IMR-90 (cell line): ENCODE results near the gene CCDC180. TPM values are rescaled to one million over a fixed set of nuclear protein-coding genes. Genes with fewer than 3 reads are reported as not detected.

Source experiments
- ATAC-seq: fragments of 200-7000 bp; cut with Tn5 transposase; 2 replicates; pipeline ENCODE4 v1.9.1; 2020; ENCODE audit warnings: low read depth, mild to moderate bottlenecking, moderate library complexity
- Bru-seq: library from RNA; stranded (reverse); fragments of 400-500 nt; gene quantifications from one replicate; lab custom pipeline; 2021; lab: Mats Ljungman, UMichigan
- BruChase-seq, 2 experiments: library from RNA; stranded (reverse); fragments of 400-500 nt; gene quantifications; one replicate each; lab custom pipeline; 2021; lab: Mats Ljungman, UMichigan
- BruUV-seq: library from RNA; stranded (reverse); fragments of 400-500 nt; replicated peaks from 2 replicates; lab custom pipeline; 2021; lab: Mats Ljungman, UMichigan
- CTCF ChIA-PET: fragments of 300-600 bp; formaldehyde crosslinking; extraction: SDS; loops from one replicate; lab custom pipeline; 2021; ENCODE audit warnings: antibody characterized with exemption; lab: Yijun Ruan, JAX
- POLR2A ChIA-PET: fragments of 300-600 bp; sonication (Branson Sonifier 250); formaldehyde crosslinking; loops from one replicate; lab custom pipeline; 2022; ENCODE audit warnings: antibody characterized with exemption; ENCODE audit not compliant: unreplicated experiment; lab: Charles Lee
- DNase-seq: peaks from one replicate; pipeline ENCODE4 v3.0.0; 2013
- H2AFZ ChIP-seq: replicated peaks from 2 replicates; pipeline ENCODE3; 2013; ENCODE audit warnings: low read length, mild to moderate bottlenecking; ENCODE audit not compliant: poor library complexity
- H2AK5ac ChIP-seq: 2 replicates; pipeline ENCODE4 v1.6.1; 2013; ENCODE audit warnings: low read depth, low read length, inconsistent platforms
- H2AK9ac ChIP-seq: replicated peaks from 2 replicates; pipeline ENCODE3; 2013; ENCODE audit warnings: mild to moderate bottlenecking, low read depth, low read length, moderate library complexity; ENCODE audit not compliant: poor library complexity
- H2BK120ac ChIP-seq: 2 replicates; pipeline ENCODE4 v1.6.1; 2013; ENCODE audit warnings: low read depth, low read length, inconsistent platforms
- H2BK15ac ChIP-seq: 3 replicates; pipeline ENCODE4 v1.6.1; 2013; ENCODE audit warnings: low read depth, low read length, inconsistent platforms
- H2BK20ac ChIP-seq: 2 replicates; pipeline ENCODE4 v1.6.1; 2013; ENCODE audit warnings: low read depth, mild to moderate bottlenecking, inconsistent platforms, low read length, moderate library complexity
- H2BK5ac ChIP-seq: 2 replicates; pipeline ENCODE4 v1.6.1; 2013; ENCODE audit warnings: mild to moderate bottlenecking, low read depth, low read length, inconsistent platforms; ENCODE audit not compliant: poor library complexity, severe bottlenecking
- H3K14ac ChIP-seq: replicated peaks from 2 replicates; pipeline ENCODE4 v1.6.1; 2013; ENCODE audit warnings: low read depth, low read length, inconsistent platforms
- H3K18ac ChIP-seq: 2 replicates; pipeline ENCODE4 v1.6.1; 2013; ENCODE audit warnings: low read depth, low read length, control low read depth
- H3K23ac ChIP-seq: 2 replicates; pipeline ENCODE4 v1.6.1; 2013; ENCODE audit warnings: low read depth, low read length, inconsistent platforms
- H3K27ac ChIP-seq: 2 replicates; pipeline ENCODE4 v1.5.1; 2013; ENCODE audit warnings: mild to moderate bottlenecking, control low read depth, low read length; ENCODE audit not compliant: insufficient read depth
- H3K27me3 ChIP-seq: 2 replicates; pipeline ENCODE4 v1.6.1; 2013; ENCODE audit warnings: low read length; ENCODE audit not compliant: control insufficient read depth, insufficient read depth
- H3K36me3 ChIP-seq: 2 replicates; pipeline ENCODE4 v1.6.1; 2013; ENCODE audit warnings: low read length, mixed read lengths; ENCODE audit not compliant: control insufficient read depth, insufficient read depth
- H3K4ac ChIP-seq: 2 replicates; pipeline ENCODE4 v1.6.1; 2013; ENCODE audit warnings: low read depth, low read length, inconsistent platforms
- H3K4me1 ChIP-seq: 2 replicates; pipeline ENCODE4 v1.6.1; 2013; ENCODE audit warnings: low read length, mixed read lengths; ENCODE audit not compliant: control insufficient read depth, insufficient read depth
- H3K4me2 ChIP-seq: 2 replicates; pipeline ENCODE4 v1.6.1; 2013; ENCODE audit warnings: low read depth, mild to moderate bottlenecking, control low read depth, low read length, moderate library complexity
- H3K4me3 ChIP-seq: 2 replicates; pipeline ENCODE4 v1.5.1; 2013; ENCODE audit warnings: low read depth, mild to moderate bottlenecking, control low read depth, low read length, moderate library complexity; ENCODE audit not compliant: insufficient read depth
- H3K56ac ChIP-seq: 2 replicates; pipeline ENCODE4 v1.6.1; 2013; ENCODE audit warnings: low read length, inconsistent platforms; ENCODE audit not compliant: insufficient read depth; ENCODE audit errors: extremely low read depth
- H3K79me1 ChIP-seq, 2 experiments: 2 replicates each; pipeline ENCODE4 v1.6.1; 2013; ENCODE audit warnings: low read length in 2 of 2, inconsistent platforms in 1 of 2, low read depth in 1 of 2
- H3K9ac ChIP-seq: 2 replicates; pipeline ENCODE4 v1.6.1; 2013; ENCODE audit warnings: low read depth, low read length, control low read depth
- H3K9me1 ChIP-seq: 2 replicates; pipeline ENCODE4 v1.6.1; 2013; ENCODE audit warnings: low read length, inconsistent platforms; ENCODE audit not compliant: insufficient read depth
- H3K9me3 ChIP-seq: 2 replicates; pipeline ENCODE4 v1.6.1; 2013; ENCODE audit warnings: low read length; ENCODE audit not compliant: control insufficient read depth, insufficient read depth
- H4K20me1 ChIP-seq: 2 replicates; pipeline ENCODE4 v1.6.1; 2013; ENCODE audit warnings: low read length, inconsistent platforms; ENCODE audit not compliant: insufficient read depth
- H4K5ac ChIP-seq: 2 replicates; pipeline ENCODE4 v1.6.1; 2013; ENCODE audit warnings: mild to moderate bottlenecking, low read depth, low read length, control low read depth
- H4K8ac ChIP-seq, 2 experiments: 2 replicates each; pipeline ENCODE4 v1.6.1; 2013; ENCODE audit warnings: low read depth in 2 of 2, low read length in 2 of 2, control low read depth in 1 of 2, inconsistent platforms in 1 of 2
- H4K91ac ChIP-seq: 2 replicates; pipeline ENCODE4 v1.6.1; 2013; ENCODE audit warnings: low read depth, low read length, inconsistent platforms; ENCODE audit not compliant: insufficient read depth
- BHLHE40 ChIP-seq: fragments of 150-350 bp; IDR thresholded peaks from 2 replicates; pipeline ENCODE4 v1.6.1; 2016; ENCODE audit warnings: mild to moderate bottlenecking, low read depth, low read length
- CEBPB ChIP-seq: IDR thresholded peaks from 2 replicates; pipeline ENCODE4 v1.6.1; 2012; ENCODE audit warnings: low read depth, low read length, improper control_type of control experiment
- CHD1 ChIP-seq: IDR thresholded peaks from 2 replicates; pipeline ENCODE4 v1.6.1; 2012; ENCODE audit warnings: low read depth, low read length, improper control_type of control experiment
- CTCF ChIP-seq: conservative IDR thresholded peaks from 2 replicates; pipeline ENCODE4 v1.5.1; 2012; ENCODE audit warnings: mild to moderate bottlenecking, low read depth, low read length, improper control_type of control experiment
- ELK1 ChIP-seq: fragments of 150-350 bp; IDR thresholded peaks from 2 replicates; pipeline ENCODE4 v1.6.1; 2016; ENCODE audit warnings: low read depth, mild to moderate bottlenecking, low read length, moderate library complexity, borderline replicate concordance
- MAFK ChIP-seq: IDR thresholded peaks from 2 replicates; pipeline ENCODE4 v1.6.1; 2012; ENCODE audit warnings: low read depth, low read length, improper control_type of control experiment
- MAZ ChIP-seq: IDR thresholded peaks from 2 replicates; pipeline ENCODE4 v1.6.1; 2012; ENCODE audit warnings: low read depth, mild to moderate bottlenecking, low read length, improper control_type of control experiment, moderate library complexity, borderline replicate concordance
- MXI1 ChIP-seq: IDR thresholded peaks from 2 replicates; pipeline ENCODE4 v1.6.1; 2012; ENCODE audit warnings: low read depth, mild to moderate bottlenecking, low read length, moderate library complexity, borderline replicate concordance
- RAD21 ChIP-seq: IDR thresholded peaks from 2 replicates; pipeline ENCODE4 v1.6.1; 2012; ENCODE audit warnings: low read length, improper control_type of control experiment
- RCOR1 ChIP-seq: IDR thresholded peaks from 2 replicates; pipeline ENCODE4 v1.6.1; 2012; ENCODE audit warnings: mild to moderate bottlenecking, low read length, improper control_type of control experiment; ENCODE audit not compliant: insufficient replicate concordance
- RFX5 ChIP-seq: IDR thresholded peaks from 2 replicates; pipeline ENCODE4 v1.8.0; 2012; ENCODE audit warnings: low read depth, mild to moderate bottlenecking, low read length, moderate library complexity
- SMC3 ChIP-seq: fragments of 150-350 bp; IDR thresholded peaks from 2 replicates; pipeline ENCODE4 v1.6.1; 2016; ENCODE audit warnings: low read depth, mild to moderate bottlenecking, antibody characterized with exemption, low read length, moderate library complexity
- USF2 ChIP-seq: fragments of 150-350 bp; IDR thresholded peaks from 2 replicates; pipeline ENCODE4 v1.6.1; 2017; ENCODE audit warnings: mild to moderate bottlenecking, antibody characterized with exemption, low read length, low read depth
- WGBS, 2 experiments: methylation state at CpG; one replicate each; pipeline versions ENCODE4 v1.1.5 to v1.1.7; 2013; ENCODE audit warnings: missing lambda C conversion rate in 2 of 2; ENCODE audit not compliant: insufficient read length in 1 of 2; ENCODE audit errors: extremely low coverage in 2 of 2; 5-methylcytosine and 5-hydroxymethylcytosine counted together
- dilution Hi-C: fragments of 300-500 bp; cut with HindIII; formaldehyde crosslinking; loops from one replicate; pipeline ENCODE4 v1.14.3; 2018; ENCODE audit warnings: low sequenced_read_pairs; ENCODE audit not compliant: unreplicated experiment
- in situ Hi-C: fragments of 300-500 bp; cut with MboI; formaldehyde crosslinking; loops from 3 replicates; pipeline ENCODE4 v1.14.3; 2019; ENCODE audit warnings: low sequenced_read_pairs, inconsistent platforms, mixed read lengths
- intact Hi-C: fragments of 100-400 bp; cut with micrococcal nuclease; formaldehyde crosslinking; loops from 2 replicates; pipeline ENCODE4 v1.10.0; 2022
- long read RNA-seq: library from polyadenylated mRNA; unstranded; transcript quantifications from one replicate; pipeline ENCODE4 v2.0.0, GENCODE V29; 2021; ENCODE audit not compliant: unreplicated experiment
- polyA plus RNA-seq, 3 experiments: library from polyadenylated mRNA; depleted of rRNA; stranded (reverse); fragments of >200 nt; gene quantifications; 2 replicates each; pipeline ENCODE4 v1.2.3, GENCODE V29; 2012; ENCODE audit warnings: low replicate concordance in 1 of 3
- total RNA-seq: library from RNA; depleted of rRNA; stranded (reverse); fragments of >200 nt; gene quantifications from 2 replicates; pipeline ENCODE4 v1.2.3, GENCODE V29; 2012; rRNA removed

The CCDC180 gene
- total RNA-seq (0.56 and 0.90 TPM in 2 replicates), polyA plus RNA-seq (2012; rRNA removed) (0.24 and 0.59 TPM in 2 replicates), Bru-seq, nascent RNA (percentile 42 among the genes with signal in this experiment), BruChase-seq, experiment 1, labeled RNA remaining after a 6-hour chase (percentile 35 among the genes with signal in this experiment), BruChase-seq, experiment 2, labeled RNA remaining after a 2-hour chase (percentile 43 among the genes with signal in this experiment)
- 0.09 and 0.15 TPM in 2 replicates for polyA plus RNA-seq (2012; cell fraction: cytosol; rRNA removed)
- 1.8 and 4.7 TPM in 2 replicates for polyA plus RNA-seq (2012; cell fraction: nucleus; rRNA removed; ENCODE audit: low replicate concordance)
- long read RNA-seq, partial matches to known transcripts, result 0 of 1 reads
- long read RNA-seq, other reads (novel, unspliced or antisense), result 1 of 1 reads

- H4K20me1 ChIP-seq, result no peaks in the 10 kb centered on the region
- H3K14ac ChIP-seq, result no peak within 1 kb of the TSS
- H4K8ac ChIP-seq, result no peak within 1 kb of the TSS
- H3K27ac ChIP-seq, result no peak within 1 kb of the TSS
- CTCF ChIA-PET, result no interaction called here
- H3K9me1 ChIP-seq, result no peaks in the 10 kb centered on the region
- H3K79me1 ChIP-seq, result no peaks in the 10 kb centered on the region
- no peak within 1 kb of the TSS for H3K9ac ChIP-seq
- WGBS, 2 experiments, result 25% methylated on average over 14 of the region's 42 CpGs; no CpG with 5 or more reads in 1 of the 2 experiments
- no peaks in the 10 kb centered on the region for H3K27me3 ChIP-seq
- no peak within 1 kb of the TSS for H3K18ac ChIP-seq
- in situ Hi-C loops, result no loop called here
- no peak within 1 kb of the TSS for H3K23ac ChIP-seq
- POLR2A ChIA-PET, result no interaction called here
- H3K4me2 ChIP-seq, result no peak within 1 kb of the TSS; the same call in 1 of the 2 replicates
- H2AK9ac ChIP-seq, result peak within 1 kb of the TSS; percentile 28
- H2BK5ac ChIP-seq, result no peak within 1 kb of the TSS
- no peak within 1 kb of the TSS for H2BK15ac ChIP-seq
- H3K9me3 ChIP-seq, result no peaks in the 10 kb centered on the region
- ATAC-seq (peak; percentile 11; the same call in 1 of the 2 replicates), DNase-seq (no peak)
- no TSS peak for BruUV-seq
- H2AFZ ChIP-seq, result peak within 1 kb of the TSS; percentile 72
- H2BK120ac ChIP-seq, result no peak within 1 kb of the TSS
- no peak within 1 kb of the TSS for H2AK5ac ChIP-seq
- no peak within 1 kb of the TSS for H3K4ac ChIP-seq
- no peak within 1 kb of the TSS for H2BK20ac ChIP-seq
- no peak within 1 kb of the TSS for H3K4me3 ChIP-seq
- dilution Hi-C loops, result no loop called here
- no peaks in the 10 kb centered on the region for H3K36me3 ChIP-seq
- intact Hi-C loops, result no loop called here
- no peak within 1 kb of the TSS for H4K91ac ChIP-seq
- H3K4me1 ChIP-seq, result no peaks in the 10 kb centered on the region
- H3K56ac ChIP-seq, result no peak within 1 kb of the TSS
- no peak within 1 kb of the TSS for H4K5ac ChIP-seq
- no peak for TF ChIP-seq ELK1
- no peak for TF ChIP-seq RCOR1
- no peak for TF ChIP-seq SMC3
- no peak for TF ChIP-seq MAFK
- TF ChIP-seq MAZ, result no peak
- no peak for TF ChIP-seq CHD1
- TF ChIP-seq RAD21, result no peak
- no peak for TF ChIP-seq RFX5
- no peak for TF ChIP-seq BHLHE40
- no peak for TF ChIP-seq USF2
- no peak for TF ChIP-seq CTCF
- no peak for TF ChIP-seq CEBPB
- TF ChIP-seq MXI1, result no peak
Observed at GRCh38 chr9:97307500-97308163, at the start of gene CCDC180. Gene CCDC180 (plus strand): TSS chr9:97307659. CDS start chr9:97308064, 405 bp downstream.
